GM19438 (cell line): ENCODE data around the gene SLAMF9.

Experiments used
- ATAC-seq: cut with Tn5 transposase; IDR thresholded peaks from one replicate; pipeline ENCODE4 v1.9.1; 2021; ENCODE audit warnings: low read depth; ENCODE audit not compliant: unreplicated experiment

SLAMF9 gene

GRCh38 chr1:159935305-159935704 lies 18.7 kb downstream of the SLAMF9 start:
- no peak for ATAC-seq

- ATAC-seq, result no peak
Measured at GRCh38 chr1:159934136-159935039, 19.6 kb downstream of the SLAMF9 start.

GRCh38 chr1:159933347-159933746 lies 20.7 kb downstream of the SLAMF9 start:
- no peak for ATAC-seq

GRCh38 chr1:159932296-159933285 lies 21.4 kb downstream of the SLAMF9 start:
- no peak for ATAC-seq

- no peak for ATAC-seq
Measured at GRCh38 chr1:159931795-159932173, 22.3 kb downstream of the SLAMF9 start.

GRCh38 chr1:159931101-159931794 lies 22.8 kb downstream of the SLAMF9 start:
- ATAC-seq, result no peak

GRCh38 chr1:159930634-159931033 lies 23.4 kb downstream of the SLAMF9 start:
- no peak for ATAC-seq

- ATAC-seq, result no peak
Measured at GRCh38 chr1:159930216-159930615, 23.8 kb downstream of the SLAMF9 start.

- ATAC-seq, result no peak
Measured at GRCh38 chr1:159929155-159930051, 24.6 kb downstream of the SLAMF9 start.

- no peak for ATAC-seq
Measured at GRCh38 chr1:159928491-159929050, 25.5 kb downstream of the SLAMF9 start.

- ATAC-seq, result no peak
Measured at GRCh38 chr1:159927849-159928431, 26.1 kb downstream of the SLAMF9 start.

- ATAC-seq, result no peak
Measured at GRCh38 chr1:159927211-159927848, 26.7 kb downstream of the SLAMF9 start.

- ATAC-seq, result no peak
Measured at GRCh38 chr1:159925719-159926078, 28.3 kb downstream of the SLAMF9 start.

GRCh38 chr1:159924791-159925718 lies 29.0 kb downstream of the SLAMF9 start, which contains the start of gene TAGLN2:
TAGLN2 (minus strand) TSS chr1:159925507; CDS start chr1:159920509, 4,998 bp downstream.
- peak; percentile 53 for ATAC-seq

- no peak for ATAC-seq
Measured at GRCh38 chr1:159924025-159924790, 29.8 kb downstream of the SLAMF9 start.

GRCh38 chr1:159923203-159924024 lies 30.6 kb downstream of the SLAMF9 start:
- peak; percentile 30 for ATAC-seq
